DLD1 (cell line): ENCODE measurements around the gene BAIAP2.

Source experiments
- in situ Hi-C: cut with HindIII; loops from 2 replicates; pipeline ENCODE4 v1.10.0; 2017; ENCODE audit warnings: low sequenced_read_pairs

BAIAP2 gene

GRCh38 chr17:81164371-81165245 is 129.7 kb downstream of the BAIAP2 start:
- in situ Hi-C loops, result no loop called here

DNA sequence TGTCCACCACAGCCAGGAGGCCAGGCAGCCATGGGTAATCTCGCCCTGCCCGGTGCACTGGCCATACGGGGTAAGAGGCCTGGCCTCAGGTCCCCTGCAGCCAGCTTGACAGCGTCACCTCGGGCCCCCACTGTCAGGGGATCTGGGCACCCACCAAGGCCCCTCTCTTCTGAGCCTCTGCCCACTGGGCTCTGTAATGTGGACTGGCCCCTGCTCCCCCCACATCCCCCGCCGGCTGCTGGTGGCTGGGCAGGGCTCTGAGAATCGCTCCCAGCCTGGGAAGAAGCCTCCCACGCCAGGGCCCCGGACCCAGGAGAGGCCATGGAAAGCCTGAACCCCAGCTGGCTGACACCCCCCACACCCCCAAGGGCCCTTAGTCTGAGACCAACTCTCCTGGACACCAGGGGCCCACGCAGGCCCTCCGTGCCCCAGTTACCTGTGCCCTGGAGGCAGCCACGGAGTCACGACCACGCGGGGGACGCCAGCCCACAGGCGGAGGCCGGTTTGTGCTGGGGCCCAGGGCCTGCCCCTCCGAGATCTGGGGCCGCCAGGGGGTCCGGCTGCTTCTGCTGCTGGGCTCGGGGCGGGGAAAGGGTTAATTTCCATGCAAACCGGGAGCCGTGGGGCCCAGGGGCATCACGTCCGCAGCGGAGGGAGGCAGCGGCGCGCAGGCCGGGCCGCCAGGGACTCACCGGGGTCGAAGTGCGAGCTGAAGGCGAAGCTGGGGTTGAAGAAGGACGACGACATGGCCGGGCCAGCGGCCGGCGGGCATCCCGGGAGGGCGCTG is 130.5 kb downstream of the BAIAP2 start, which contains the start of gene PVALEF:
PVALEF (plus strand) TSS at position 262 of the 787 bp plus-strand sequence. CDS start 15,720 bp downstream, outside the sequence.
- in situ Hi-C loops, result no loop called here

- in situ Hi-C loops, result no loop called here
These were observed 131.1 kb downstream of the BAIAP2 start, which contains the start of gene AATK for GRCh38 chr17:81166033-81166492. Gene AATK, minus strand, starts transcription at chr17:81166221. Its CDS starts 229 bp downstream, at chr17:81165992.
